GM12864 (cell line): ENCODE measurements around the gene FRMD4A.

Experiments used
- DNase-seq: peaks from one replicate; pipeline ENCODE4 v3.0.0-alpha.2; 2011; ENCODE audit warnings: low read depth
- H3K4me3 ChIP-seq: 2 replicates; pipeline ENCODE4 v1.5.1; 2011; ENCODE audit warnings: mild to moderate bottlenecking, low read depth, low read length, control low read depth
- CTCF ChIP-seq: IDR thresholded peaks from 2 replicates; pipeline ENCODE4 v1.5.1; 2011; ENCODE audit warnings: low read depth, mild to moderate bottlenecking, moderate library complexity, low read length, control low read depth, inconsistent platforms; ENCODE audit errors: missing control alignments

Gene FRMD4A

GRCh38 chr10:13820119-13820963, 510.4 kb downstream of the FRMD4A start:
- DNase-seq, result no peak
- no peak for TF ChIP-seq CTCF
- no peak overlapping the region for H3K4me3 ChIP-seq

- no peak for TF ChIP-seq CTCF
- DNase-seq, result no peak
- H3K4me3 ChIP-seq, result no peak overlapping the region
Measured at GRCh38 chr10:13816195-13816925, 514.4 kb downstream of the FRMD4A start.

DNA sequence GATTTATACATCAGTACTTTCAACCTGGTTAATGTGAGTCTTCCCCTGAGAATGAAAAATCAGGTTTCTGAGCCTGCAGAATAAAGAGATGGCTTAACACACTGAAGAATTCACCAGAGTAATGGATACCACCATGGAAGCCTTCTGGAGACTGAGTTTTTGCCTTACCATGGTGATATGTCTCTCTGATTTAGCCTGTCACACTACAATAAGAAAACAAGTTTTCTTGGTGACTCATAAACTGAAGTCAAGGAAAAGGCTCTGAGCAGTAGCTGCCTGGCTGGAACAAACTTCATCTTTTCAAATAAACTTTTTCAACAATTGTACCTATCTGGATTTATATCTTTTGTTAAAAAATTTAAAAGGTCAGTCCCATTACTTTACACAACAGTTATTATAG, 515.0 kb downstream of the FRMD4A start:
- no peak for TF ChIP-seq CTCF
- DNase-seq, result no peak

DNA sequence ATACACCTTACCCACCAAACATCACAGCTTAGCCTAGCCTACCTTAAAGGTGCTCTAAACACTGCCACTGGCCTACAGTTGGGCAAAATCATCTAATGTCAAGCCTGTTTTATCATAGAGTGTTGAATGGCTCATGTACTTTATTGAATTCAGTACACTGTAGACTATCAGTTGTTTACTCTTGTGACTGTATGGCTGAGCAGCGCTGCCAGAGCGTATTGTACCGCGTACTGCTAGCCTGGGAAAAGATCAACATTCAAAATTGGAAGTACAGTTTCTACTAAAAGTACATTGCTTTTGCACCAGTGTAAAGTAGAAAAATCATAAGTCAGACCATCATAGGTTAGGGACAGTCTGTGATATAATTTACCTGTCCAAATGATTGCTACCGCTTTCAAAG, 517.2 kb downstream of the FRMD4A start:
- DNase-seq, result no peak
- H3K4me3 ChIP-seq, result no peak overlapping the region
- TF ChIP-seq CTCF, result no peak

More for the DNA sequence above, 515.0 kb downstream of the FRMD4A start:
- H3K4me3 ChIP-seq, result no peak overlapping the region

GRCh38 chr10:13812804-13813203, 517.9 kb downstream of the FRMD4A start:
- H3K4me3 ChIP-seq, result no peak overlapping the region
- TF ChIP-seq CTCF, result no peak

DNA sequence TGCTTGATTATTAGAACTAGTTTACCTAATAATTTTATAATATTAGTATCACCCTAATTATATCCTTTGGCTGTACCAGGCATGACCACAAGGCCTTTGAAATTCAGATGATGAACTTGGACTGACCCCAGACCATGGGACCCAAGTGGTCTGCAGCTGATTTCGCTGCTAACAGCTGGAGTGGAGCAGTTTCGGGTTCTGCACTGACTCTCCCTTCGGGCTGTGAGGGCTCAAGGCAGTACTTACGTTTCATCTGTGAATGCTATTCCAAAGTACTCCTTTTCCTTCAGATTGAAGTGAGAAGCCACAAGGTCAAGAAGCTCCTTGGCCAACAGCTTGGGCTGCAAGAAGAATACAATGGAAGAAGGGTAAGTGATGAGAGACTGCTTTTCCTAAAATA, 520.2 kb downstream of the FRMD4A start:
- no peak for TF ChIP-seq CTCF
- H3K4me3 ChIP-seq, result no peak overlapping the region
- DNase-seq, result no peak

More at GRCh38 chr10:13812804-13813203, 517.9 kb downstream of the FRMD4A start:
- no peak for DNase-seq

DNA sequence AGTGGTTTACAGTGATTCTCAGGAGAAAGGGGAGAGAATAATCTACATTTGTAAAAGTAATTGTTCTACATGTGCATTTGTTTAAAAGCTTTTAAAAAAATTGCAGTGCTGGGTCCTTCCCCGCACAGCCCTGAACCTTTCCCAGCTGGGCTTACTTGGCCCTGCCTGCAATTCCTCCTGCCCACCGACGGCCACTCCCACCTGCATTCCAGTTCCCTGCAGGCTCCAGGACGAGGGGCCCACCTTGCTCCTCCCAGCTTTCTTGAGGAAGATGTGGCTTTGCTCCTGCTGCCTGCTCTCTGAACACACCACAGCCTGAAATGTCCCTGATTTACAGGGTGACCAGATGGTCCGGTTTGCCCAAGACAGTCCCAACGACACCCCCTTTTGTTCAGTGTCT, 521.3 kb downstream of the FRMD4A start:
- H3K4me3 ChIP-seq, result no peak overlapping the region
- no peak for DNase-seq
- no peak for TF ChIP-seq CTCF
